Measurements from ENCODE around the gene BCAS3. TPM values are rescaled to one million over a fixed set of nuclear protein-coding genes. Genes with fewer than 3 reads are reported as not detected.

BCAS3 gene
- total RNA-seq, 4 donors from 2014 or later, result 18.2 to 60.6 (median 23.4) TPM

GRCh38 chr17:61401389-61402072 is 723.9 kb downstream of the BCAS3 start:
- DNase-seq (no peak), ATAC-seq (no peak)
- Histone ChIP-seq H3K4me3 (peak overlapping the region; percentile 40 to 59 (median 57)), H3K9me3 (no peaks in the 10 kb centered on the region), H3K27ac (peak overlapping the region; percentile 15 to 71 (median 46)), H3K36me3 (no peaks in the 10 kb centered on the region), H3K27me3 (peaks cover 79 to 89% (median 81%) of the 10 kb centered on the region in 3 donors), H3K4me1 (peaks cover 28 to 37% of the 10 kb centered on the region in 2 donors)
- intact Hi-C loops (cut with DNase I; ENCODE audit: low total_unique reads), result no loop called here
- in situ Hi-C loops (cut with MboI; ENCODE audit: low sequenced_read_pairs in 4 of 4), result no loop called here
- TF ChIP-seq, protein P1, sequence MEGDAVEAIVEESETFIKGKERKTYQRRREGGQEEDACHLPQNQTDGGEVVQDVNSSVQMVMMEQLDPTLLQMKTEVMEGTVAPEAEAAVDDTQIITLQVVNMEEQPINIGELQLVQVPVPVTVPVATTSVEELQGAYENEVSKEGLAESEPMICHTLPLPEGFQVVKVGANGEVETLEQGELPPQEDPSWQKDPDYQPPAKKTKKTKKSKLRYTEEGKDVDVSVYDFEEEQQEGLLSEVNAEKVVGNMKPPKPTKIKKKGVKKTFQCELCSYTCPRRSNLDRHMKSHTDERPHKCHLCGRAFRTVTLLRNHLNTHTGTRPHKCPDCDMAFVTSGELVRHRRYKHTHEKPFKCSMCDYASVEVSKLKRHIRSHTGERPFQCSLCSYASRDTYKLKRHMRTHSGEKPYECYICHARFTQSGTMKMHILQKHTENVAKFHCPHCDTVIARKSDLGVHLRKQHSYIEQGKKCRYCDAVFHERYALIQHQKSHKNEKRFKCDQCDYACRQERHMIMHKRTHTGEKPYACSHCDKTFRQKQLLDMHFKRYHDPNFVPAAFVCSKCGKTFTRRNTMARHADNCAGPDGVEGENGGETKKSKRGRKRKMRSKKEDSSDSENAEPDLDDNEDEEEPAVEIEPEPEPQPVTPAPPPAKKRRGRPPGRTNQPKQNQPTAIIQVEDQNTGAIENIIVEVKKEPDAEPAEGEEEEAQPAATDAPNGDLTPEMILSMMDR (IDR thresholded peaks at IDR 0.05 in 4 of 5, conservative IDR thresholded peaks at IDR 0.05 in 1 of 5), result no peak
- TF ChIP-seq POLR2A (IDR thresholded peaks at IDR 0.05), result no peak

DNA sequence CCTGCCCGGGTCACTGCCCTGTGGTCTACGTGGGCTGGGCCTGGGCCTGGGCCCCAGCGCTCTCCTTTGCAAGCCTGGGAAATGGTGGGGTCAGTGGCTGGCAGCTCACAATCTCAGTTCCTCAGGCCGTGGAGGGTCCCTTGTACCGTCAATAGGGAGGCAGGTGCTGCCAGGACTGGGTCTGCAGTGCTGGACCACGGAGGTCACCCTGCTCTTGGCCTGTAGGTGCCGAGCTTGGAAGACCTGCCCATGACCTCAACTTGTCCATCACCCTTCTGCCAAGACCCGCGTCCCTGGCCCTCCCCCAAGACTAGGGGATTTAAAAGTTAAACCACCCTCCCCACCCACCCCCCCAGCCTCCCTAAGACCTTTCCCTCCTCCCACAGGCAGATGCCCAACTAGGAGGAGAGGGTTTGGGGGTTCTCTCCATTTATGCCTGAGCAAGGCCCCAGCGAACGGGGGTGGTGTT is 724.5 kb downstream of the BCAS3 start:
- Histone ChIP-seq H3K36me3 (no peaks in the 10 kb centered on the region), H3K9me3 (no peaks in the 10 kb centered on the region), H3K27ac (peak overlapping the region; percentile 15 to 71 (median 46)), H3K4me1 (peaks cover 27 to 39% of the 10 kb centered on the region in 2 donors), H3K4me3 (peak overlapping the region; percentile 17 to 58 (median 48)), H3K27me3 (peaks cover 74 to 84% (median 77%) of the 10 kb centered on the region in 3 donors)
- in situ Hi-C loops (cut with MboI; ENCODE audit: low sequenced_read_pairs in 4 of 4) (no loop called here), intact Hi-C loops (cut with DNase I; ENCODE audit: low total_unique reads) (no loop called here)
- DNase-seq, result no peak
- ATAC-seq, result no peak
- TF ChIP-seq POLR2A (IDR thresholded peaks at IDR 0.05), result no peak
- TF ChIP-seq, protein P1 (IDR thresholded peaks at IDR 0.05 in 4 of 5, conservative IDR thresholded peaks at IDR 0.05 in 1 of 5), result no peak

DNA sequence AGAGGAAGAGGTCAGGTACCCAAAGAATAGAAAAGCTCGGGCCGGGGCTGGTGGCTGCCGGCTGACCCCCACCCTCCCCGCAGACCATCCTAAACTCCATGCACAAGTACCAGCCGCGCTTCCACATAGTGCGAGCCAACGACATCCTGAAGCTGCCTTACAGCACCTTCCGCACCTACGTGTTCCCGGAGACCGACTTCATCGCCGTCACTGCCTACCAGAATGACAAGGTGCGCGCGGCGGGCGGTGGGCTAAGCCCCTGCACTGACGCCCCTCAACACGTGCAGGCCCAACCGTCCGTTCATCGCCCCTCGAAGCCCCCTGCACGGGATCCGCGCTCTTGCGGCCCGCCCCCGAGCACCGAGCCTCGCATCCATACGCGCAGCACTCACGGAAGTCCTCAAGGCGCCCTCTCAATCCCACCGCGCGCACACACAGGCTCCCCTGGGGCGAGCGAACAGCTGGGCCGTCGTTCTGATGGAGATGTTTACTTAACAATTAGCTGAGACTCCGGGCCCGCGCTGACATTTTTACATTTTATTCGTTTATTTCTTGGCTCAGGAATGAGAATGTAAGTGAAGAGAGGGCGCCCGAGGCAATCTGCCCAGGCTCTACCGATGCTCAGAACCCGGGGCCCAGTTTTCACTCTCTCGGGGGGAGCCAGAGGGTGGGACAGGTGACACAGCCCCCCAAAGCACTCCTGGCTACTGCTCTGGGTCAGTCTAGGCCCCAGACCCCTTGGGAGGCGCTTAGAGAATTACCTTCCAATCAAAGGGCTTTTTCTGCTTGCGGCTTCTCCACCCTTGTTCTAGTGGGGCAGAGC is 725.5 kb downstream of the BCAS3 start:
- DNase-seq, result no peak
- H3K9me3 ChIP-seq, result no peaks in the 10 kb centered on the region
- peaks cover 16 to 35% of the 10 kb centered on the region in 2 donors for H3K4me1 ChIP-seq
- peak overlapping the region; percentile 25 to 56 (median 32) for H3K4me3 ChIP-seq
- ATAC-seq, result no peak
- H3K36me3 ChIP-seq, result no peaks in the 10 kb centered on the region
- TF ChIP-seq POLR2A (IDR thresholded peaks at IDR 0.05), result no peak
- TF ChIP-seq, protein P1 (IDR thresholded peaks at IDR 0.05 in 4 of 5, conservative IDR thresholded peaks at IDR 0.05 in 1 of 5), result no peak
- peak overlapping the region in 3 of 4 donors; percentile 43 to 71 (median 48) for H3K27ac ChIP-seq
- intact Hi-C loops (cut with DNase I; ENCODE audit: low total_unique reads) (no loop called here), in situ Hi-C loops (cut with MboI; ENCODE audit: low sequenced_read_pairs in 4 of 4) (no loop called here)
- H3K27me3 ChIP-seq, result peaks cover 63 to 74% (median 66%) of the 10 kb centered on the region in 3 donors

DNA sequence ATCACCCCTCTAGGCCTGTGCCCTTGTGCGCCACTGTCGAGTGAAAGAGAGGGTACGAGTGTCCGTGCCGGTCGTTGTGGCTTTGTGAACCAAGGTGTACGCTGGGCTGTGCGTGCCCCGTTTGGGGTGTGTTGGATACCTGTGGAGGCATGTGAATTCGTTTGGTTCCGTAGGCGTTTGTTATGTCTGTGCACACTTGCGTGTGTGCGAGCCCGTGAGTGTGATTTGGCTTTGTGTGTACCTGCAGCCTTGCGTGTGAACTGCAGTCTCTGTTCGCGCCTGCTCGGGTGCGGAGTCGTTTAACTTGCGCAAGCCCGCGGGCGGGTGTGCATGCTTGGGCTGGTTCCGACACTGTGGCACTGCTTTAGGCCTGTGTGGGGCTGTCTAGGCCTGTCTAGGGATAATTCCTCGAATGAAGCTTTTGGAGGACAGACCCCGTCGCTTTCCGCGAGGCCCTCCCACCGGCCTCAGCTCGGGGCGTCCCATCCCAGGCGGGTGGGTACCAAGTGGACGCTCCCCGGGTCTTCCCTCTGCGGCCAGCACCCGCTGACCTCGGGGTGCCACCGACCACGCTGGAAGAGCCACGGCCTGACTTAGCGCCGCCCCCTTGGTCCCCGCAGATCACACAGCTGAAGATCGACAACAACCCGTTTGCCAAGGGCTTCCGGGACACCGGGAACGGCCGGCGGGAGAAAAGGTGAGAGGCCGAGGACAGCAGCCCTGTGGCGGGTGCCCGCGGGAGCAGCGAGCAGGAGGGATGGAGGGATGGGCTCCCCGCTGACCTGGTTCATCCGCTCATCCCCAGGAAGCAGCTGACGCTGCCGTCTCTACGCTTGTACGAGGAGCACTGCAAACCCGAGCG is 726.4 kb downstream of the BCAS3 start:
- Histone ChIP-seq H3K4me1 (peaks cover 9 to 33% of the 10 kb centered on the region in 2 donors), H3K27ac (peak overlapping the region in 3 of 4 donors; percentile 3 to 71 (median 48)), H3K36me3 (no peaks in the 10 kb centered on the region), H3K9me3 (no peaks in the 10 kb centered on the region), H3K27me3 (peaks cover 54 to 65% (median 61%) of the 10 kb centered on the region in 3 donors), H3K4me3 (peak overlapping the region; percentile 34 to 56 (median 46))
- DNase-seq (no peak), ATAC-seq (no peak)
- intact Hi-C loops (cut with DNase I; ENCODE audit: low total_unique reads), result no loop called here
- in situ Hi-C loops (cut with MboI; ENCODE audit: low sequenced_read_pairs in 4 of 4), result no loop called here
- TF ChIP-seq, protein P1 (IDR thresholded peaks at IDR 0.05 in 4 of 5, conservative IDR thresholded peaks at IDR 0.05 in 1 of 5), result no peak
- TF ChIP-seq POLR2A (IDR thresholded peaks at IDR 0.05), result no peak
